HepG2 (cell line): Measurements from ENCODE around the gene IQCK. TPM values are rescaled to one million over a fixed set of nuclear protein-coding genes. Genes with fewer than 3 reads are reported as not detected.

Source experiments
- CBX1 ChIP-seq: IDR thresholded peaks from one replicate; pipeline ENCODE4 v1.6.1; 2016; ENCODE audit warnings: antibody characterized with exemption, low read depth
- CERS6 ChIP-seq: sonication (generic); formaldehyde crosslinking; IDR thresholded peaks from 2 replicates; pipeline ENCODE4 v1.5.0; 2020; ENCODE audit warnings: missing genetic modification reagents
- FOXA1 ChIP-seq, 2 experiments: fragments of 450-650 bp in 1 of 2; sonication (generic) in 1 of 2; formaldehyde crosslinking in 1 of 2; IDR thresholded peaks; 2 replicates each; pipeline versions ENCODE4 v1.4.0 to v1.6.1; 2016 to 2020; ENCODE audit warnings: missing genetic modification reagents in 1 of 2
- HNF4A ChIP-seq: sonication (generic); formaldehyde crosslinking; IDR thresholded peaks from 2 replicates; pipeline ENCODE4 v1.4.0; 2020; ENCODE audit warnings: missing genetic modification reagents
- SIN3A ChIP-seq: IDR thresholded peaks from 2 replicates; pipeline ENCODE4 v1.6.1; 2011; ENCODE audit warnings: low read depth, mild to moderate bottlenecking, control low read depth, low read length, borderline replicate concordance
- SOX5 ChIP-seq: IDR thresholded peaks from 2 replicates; pipeline ENCODE4 v1.6.1; 2016; ENCODE audit warnings: borderline replicate concordance
- SP4 ChIP-seq: sonication (generic); formaldehyde crosslinking; IDR thresholded peaks from 2 replicates; pipeline ENCODE4 v1.8.1; 2023; ENCODE audit warnings: mild to moderate bottlenecking, missing genetic modification reagents
- TBX3 ChIP-seq: fragments of 450-650 bp; IDR thresholded peaks from 2 replicates; pipeline ENCODE4 v1.6.1; 2017; ENCODE audit warnings: antibody characterized with exemption, mild to moderate bottlenecking, inconsistent platforms, borderline replicate concordance
- TIGD3 ChIP-seq: sonication (generic); formaldehyde crosslinking; IDR thresholded peaks from 2 replicates; pipeline ENCODE4 v1.5.1; 2020; ENCODE audit warnings: mild to moderate bottlenecking, missing genetic modification reagents, borderline replicate concordance
- ZFP41 ChIP-seq: sonication (generic); formaldehyde crosslinking; IDR thresholded peaks from 2 replicates; pipeline ENCODE4 v1.4.0; 2020; ENCODE audit warnings: mild to moderate bottlenecking, missing genetic modification reagents, borderline replicate concordance
- ZNF121 ChIP-seq: sonication (generic); formaldehyde crosslinking; IDR thresholded peaks from 2 replicates; pipeline ENCODE4 v1.5.0; 2020; ENCODE audit warnings: mild to moderate bottlenecking, missing genetic modification reagents
- ZNF180 ChIP-seq: sonication (generic); formaldehyde crosslinking; IDR thresholded peaks from 2 replicates; pipeline ENCODE4 v1.4.0; 2020; ENCODE audit warnings: low read depth, missing genetic modification reagents, borderline replicate concordance
- ZNF543 ChIP-seq: sonication (generic); formaldehyde crosslinking; IDR thresholded peaks from 2 replicates; pipeline ENCODE4 v1.4.0; 2020; ENCODE audit warnings: mild to moderate bottlenecking, missing genetic modification reagents
- ZNF557 ChIP-seq: sonication (generic); formaldehyde crosslinking; IDR thresholded peaks from 2 replicates; pipeline ENCODE4 v1.4.0; 2020; ENCODE audit warnings: missing genetic modification reagents
- ZNF598 ChIP-seq: sonication (generic); formaldehyde crosslinking; IDR thresholded peaks from 2 replicates; pipeline ENCODE4 v1.5.1; 2020; ENCODE audit warnings: mild to moderate bottlenecking, missing genetic modification reagents, borderline replicate concordance
- ZNF713 ChIP-seq: sonication (generic); formaldehyde crosslinking; IDR thresholded peaks from 2 replicates; pipeline ENCODE4 v1.4.0; 2020; ENCODE audit warnings: mild to moderate bottlenecking, missing genetic modification reagents
- ZNF720 ChIP-seq: sonication (generic); formaldehyde crosslinking; IDR thresholded peaks from 2 replicates; pipeline ENCODE4 v1.4.0; 2020; ENCODE audit warnings: missing genetic modification reagents
- polyA plus RNA-seq, 8 experiments: library from polyadenylated mRNA; depleted of rRNA in 3 of 8; stranded (reverse) in 7 of 8; unstranded in 1 of 8; fragments of >200 nt; fragmentation: Illumina TruSeq in 4 of 8; extraction: Trizol in 4 of 8; gene quantifications; 2 replicates each; pipeline versions ENCODE4 v1.2.1 to v1.2.3, GENCODE V29; 2011 to 2016; ENCODE audit warnings: low read depth in 4 of 8, missing spikeins in 1 of 8, mixed read lengths in 1 of 8; ENCODE audit not compliant: insufficient read depth in 1 of 8
- total RNA-seq, 5 experiments: library from RNA; depleted of rRNA; stranded (reverse); fragments of >200 nt; fragmentation: Illumina TruSeq; extraction: Trizol; gene quantifications; 2 replicates each; pipeline ENCODE4 v1.2.3, GENCODE V29; 2016; ENCODE audit warnings: low read depth in 1 of 5
- TF ChIP-seq, protein P1 (sequence below): IDR thresholded peaks from 2 replicates; pipeline ENCODE4 v1.6.1; 2016; ENCODE audit warnings: missing genetic modification reagents, missing compliant biosample characterization
- TF ChIP-seq, protein P2 (sequence below): sonication (generic); IDR thresholded peaks from 2 replicates; pipeline ENCODE4 v1.6.1; 2016; ENCODE audit warnings: low read depth, borderline replicate concordance
- TF ChIP-seq, protein P3 (sequence below): sonication (generic); formaldehyde crosslinking; IDR thresholded peaks from 2 replicates; pipeline ENCODE4 v1.4.0; 2020; ENCODE audit warnings: missing genetic modification reagents
- TF ChIP-seq, protein P4 (sequence below): sonication (generic); formaldehyde crosslinking; IDR thresholded peaks from 2 replicates; pipeline ENCODE4 v1.4.0; 2020; ENCODE audit warnings: missing genetic modification reagents

The IQCK gene
- total and polyA plus RNA-seq, 2 of the 13 experiments (the other 11 are each of a cell fraction or from before 2014, with no cell fraction given): 5.1 to 7.3 TPM

DNA sequence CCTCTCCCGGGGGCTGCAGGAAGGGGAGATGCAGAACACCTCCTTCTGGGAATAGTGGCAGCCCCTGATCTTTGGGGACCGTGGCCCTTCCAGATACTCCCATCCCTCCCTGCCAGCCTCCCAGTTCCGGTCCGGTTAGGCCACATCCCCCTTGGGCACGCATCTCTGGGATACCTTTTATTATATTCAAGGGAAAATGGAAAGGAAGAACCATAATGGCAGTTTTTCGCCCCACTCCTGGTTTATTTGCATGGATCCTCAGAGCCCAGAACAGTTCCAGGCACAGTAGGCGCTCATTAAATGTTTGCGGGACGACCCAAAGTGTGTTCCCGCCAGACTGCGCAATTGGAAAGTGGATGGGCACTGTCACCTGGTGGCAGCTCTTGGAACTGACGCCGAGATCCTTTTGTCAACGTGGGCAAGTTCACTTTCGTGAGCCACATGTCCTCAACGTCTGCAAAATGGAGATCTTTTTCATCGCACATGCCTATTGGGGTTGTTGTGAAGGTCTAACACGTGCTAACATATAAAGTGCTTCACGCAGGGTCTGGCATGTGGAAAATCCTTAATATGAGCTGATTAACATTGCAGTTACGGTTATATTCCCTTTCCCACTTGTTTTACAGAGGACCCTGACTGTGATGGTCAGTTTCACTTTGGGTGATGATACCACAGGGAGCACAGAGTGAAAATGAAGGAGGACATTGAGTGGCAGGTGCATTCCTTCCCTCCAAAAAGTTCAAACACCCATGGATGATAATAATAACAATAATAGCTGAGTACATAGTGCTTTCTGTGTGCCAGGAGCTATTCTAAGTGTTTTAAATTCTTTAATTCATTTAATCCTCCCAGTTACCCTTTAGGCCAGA is 168.2 kb downstream of the IQCK start (continued):
- TF ChIP-seq CERS6 (CRISPR knock-in tag) (no peak), CBX1 (no peak), HNF4A (CRISPR knock-in tag) (no peak), SOX5 (CRISPR knock-in tag) (peak; percentile 46; the same call in 1 of the 2 replicates), SIN3A (no peak), ZNF180 (CRISPR knock-in tag) (no peak), ZNF713 (no peak), ZFP41 (CRISPR knock-in tag) (no peak), ZNF121 (peak; percentile 38; the same call in 1 of the 2 replicates), TIGD3 (CRISPR knock-in tag) (0 out of 2 replicates have a peak, but pooled peaks have one; percentile 70), ZNF557 (no peak), ZNF543 (CRISPR knock-in tag) (no peak), FOXA1 (IDR thresholded peaks at IDR 0.05) (no peak), FOXA1 (CRISPR knock-in tag; IDR thresholded peaks at IDR 0.05) (peak; percentile 83), SP4 (CRISPR knock-in tag) (no peak; the same call in none of the 2 replicates), TBX3 (no peak), ZNF598 (CRISPR knock-in tag) (no peak), ZNF720 (CRISPR knock-in tag) (no peak)
- TF ChIP-seq, protein P1, sequence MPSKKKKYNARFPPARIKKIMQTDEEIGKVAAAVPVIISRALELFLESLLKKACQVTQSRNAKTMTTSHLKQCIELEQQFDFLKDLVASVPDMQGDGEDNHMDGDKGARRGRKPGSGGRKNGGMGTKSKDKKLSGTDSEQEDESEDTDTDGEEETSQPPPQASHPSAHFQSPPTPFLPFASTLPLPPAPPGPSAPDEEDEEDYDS (CRISPR knock-in tag): peak; percentile 33; the same call in 1 of the 2 replicates
- TF ChIP-seq, protein P2, sequence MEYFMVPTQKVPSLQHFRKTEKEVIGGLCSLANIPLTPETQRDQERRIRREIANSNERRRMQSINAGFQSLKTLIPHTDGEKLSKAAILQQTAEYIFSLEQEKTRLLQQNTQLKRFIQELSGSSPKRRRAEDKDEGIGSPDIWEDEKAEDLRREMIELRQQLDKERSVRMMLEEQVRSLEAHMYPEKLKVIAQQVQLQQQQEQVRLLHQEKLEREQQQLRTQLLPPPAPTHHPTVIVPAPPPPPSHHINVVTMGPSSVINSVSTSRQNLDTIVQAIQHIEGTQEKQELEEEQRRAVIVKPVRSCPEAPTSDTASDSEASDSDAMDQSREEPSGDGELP: no peak
- TF ChIP-seq, protein P3, sequence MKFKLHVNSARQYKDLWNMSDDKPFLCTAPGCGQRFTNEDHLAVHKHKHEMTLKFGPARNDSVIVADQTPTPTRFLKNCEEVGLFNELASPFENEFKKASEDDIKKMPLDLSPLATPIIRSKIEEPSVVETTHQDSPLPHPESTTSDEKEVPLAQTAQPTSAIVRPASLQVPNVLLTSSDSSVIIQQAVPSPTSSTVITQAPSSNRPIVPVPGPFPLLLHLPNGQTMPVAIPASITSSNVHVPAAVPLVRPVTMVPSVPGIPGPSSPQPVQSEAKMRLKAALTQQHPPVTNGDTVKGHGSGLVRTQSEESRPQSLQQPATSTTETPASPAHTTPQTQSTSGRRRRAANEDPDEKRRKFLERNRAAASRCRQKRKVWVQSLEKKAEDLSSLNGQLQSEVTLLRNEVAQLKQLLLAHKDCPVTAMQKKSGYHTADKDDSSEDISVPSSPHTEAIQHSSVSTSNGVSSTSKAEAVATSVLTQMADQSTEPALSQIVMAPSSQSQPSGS (CRISPR knock-in tag): peak; percentile 38; the same call in 1 of the 2 replicates
- TF ChIP-seq, protein P4, sequence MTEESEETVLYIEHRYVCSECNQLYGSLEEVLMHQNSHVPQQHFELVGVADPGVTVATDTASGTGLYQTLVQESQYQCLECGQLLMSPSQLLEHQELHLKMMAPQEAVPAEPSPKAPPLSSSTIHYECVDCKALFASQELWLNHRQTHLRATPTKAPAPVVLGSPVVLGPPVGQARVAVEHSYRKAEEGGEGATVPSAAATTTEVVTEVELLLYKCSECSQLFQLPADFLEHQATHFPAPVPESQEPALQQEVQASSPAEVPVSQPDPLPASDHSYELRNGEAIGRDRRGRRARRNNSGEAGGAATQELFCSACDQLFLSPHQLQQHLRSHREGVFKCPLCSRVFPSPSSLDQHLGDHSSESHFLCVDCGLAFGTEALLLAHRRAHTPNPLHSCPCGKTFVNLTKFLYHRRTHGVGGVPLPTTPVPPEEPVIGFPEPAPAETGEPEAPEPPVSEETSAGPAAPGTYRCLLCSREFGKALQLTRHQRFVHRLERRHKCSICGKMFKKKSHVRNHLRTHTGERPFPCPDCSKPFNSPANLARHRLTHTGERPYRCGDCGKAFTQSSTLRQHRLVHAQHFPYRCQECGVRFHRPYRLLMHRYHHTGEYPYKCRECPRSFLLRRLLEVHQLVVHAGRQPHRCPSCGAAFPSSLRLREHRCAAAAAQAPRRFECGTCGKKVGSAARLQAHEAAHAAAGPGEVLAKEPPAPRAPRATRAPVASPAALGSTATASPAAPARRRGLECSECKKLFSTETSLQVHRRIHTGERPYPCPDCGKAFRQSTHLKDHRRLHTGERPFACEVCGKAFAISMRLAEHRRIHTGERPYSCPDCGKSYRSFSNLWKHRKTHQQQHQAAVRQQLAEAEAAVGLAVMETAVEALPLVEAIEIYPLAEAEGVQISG (CRISPR knock-in tag): peak; percentile 60
